ENCODE measurements around the gene HTT.

DNA sequence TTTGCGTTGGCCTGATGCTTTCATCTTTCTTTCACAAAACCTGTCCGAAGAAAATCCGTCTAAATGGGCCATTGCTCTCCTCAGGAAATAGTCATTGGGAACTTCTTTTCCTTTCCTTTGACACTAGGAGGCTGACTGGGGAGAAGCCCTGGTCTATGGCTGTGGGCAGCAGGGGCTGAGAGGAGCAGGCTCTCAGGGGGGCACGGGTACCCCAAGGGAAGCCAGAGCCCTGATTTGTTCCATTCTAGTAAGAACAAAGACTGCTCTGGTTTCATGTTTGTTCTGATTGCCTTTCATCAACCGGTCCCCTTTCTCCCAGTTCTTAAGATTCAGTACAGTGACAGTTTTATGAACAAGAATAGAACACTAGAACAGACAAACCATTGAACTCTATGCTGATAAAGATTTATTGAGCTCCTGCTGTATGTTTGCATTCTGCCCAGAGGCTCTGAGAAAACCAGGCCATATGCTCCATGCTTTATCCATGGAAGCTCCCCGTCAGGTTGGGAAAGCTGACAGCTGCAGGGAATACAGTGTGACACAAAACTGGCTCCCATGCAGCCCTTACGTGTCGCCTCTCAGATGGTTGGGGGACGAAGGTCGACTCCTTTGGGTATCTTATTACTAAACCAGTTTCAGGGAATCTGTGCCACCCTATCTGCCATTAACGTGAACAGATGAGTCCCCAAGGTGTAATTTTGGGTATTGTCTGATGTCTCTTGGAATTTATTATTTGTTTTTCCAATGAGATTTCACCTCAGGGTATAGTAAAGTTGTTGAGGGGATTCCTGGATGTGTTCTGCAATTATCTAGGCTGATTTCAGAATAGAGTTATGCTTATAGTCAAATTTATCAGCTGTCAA lies 102.1 kb downstream of the HTT start:
- TF ChIP-seq POLR2A (IDR thresholded peaks at IDR 0.05) = no peak
- no peak for TF ChIP-seq EP300 (IDR thresholded peaks at IDR 0.05)

All from upper lobe of left lung (tissue), 4 donors.